ENCODE data around the gene GAN.
A peak's percentile ranks its signal among the peaks of the same experiment; 100 is the strongest.

- peak; percentile 24 for TF ChIP-seq CTCF (IDR thresholded peaks at IDR 0.05)
- TF ChIP-seq EZH2 (IDR thresholded peaks at IDR 0.05): no peak
- TF ChIP-seq EZH2phosphoT487 (IDR thresholded peaks at IDR 0.05): no peak
These were observed 35.5 kb downstream of the GAN start for GRCh38 chr16:81350306-81350615.
